HG02973 (cell line): ENCODE measurements around the gene LRRC4C.

Experiments
- ATAC-seq: cut with Tn5 transposase; IDR thresholded peaks from one replicate; pipeline ENCODE4 v1.9.1; 2021; ENCODE audit warnings: moderate library complexity; ENCODE audit not compliant: unreplicated experiment

LRRC4C gene

GRCh38 chr11:41333357-41333756, 126.1 kb downstream of the LRRC4C start:
- ATAC-seq: no peak

- ATAC-seq: no peak
These were observed 131.1 kb downstream of the LRRC4C start for GRCh38 chr11:41328324-41328723.

GRCh38 chr11:41323446-41323845, 136.0 kb downstream of the LRRC4C start:
- ATAC-seq: no peak

GRCh38 chr11:41320653-41321052, 138.8 kb downstream of the LRRC4C start:
- no peak for ATAC-seq

GRCh38 chr11:41320238-41320637, 139.2 kb downstream of the LRRC4C start:
- no peak for ATAC-seq

DNA sequence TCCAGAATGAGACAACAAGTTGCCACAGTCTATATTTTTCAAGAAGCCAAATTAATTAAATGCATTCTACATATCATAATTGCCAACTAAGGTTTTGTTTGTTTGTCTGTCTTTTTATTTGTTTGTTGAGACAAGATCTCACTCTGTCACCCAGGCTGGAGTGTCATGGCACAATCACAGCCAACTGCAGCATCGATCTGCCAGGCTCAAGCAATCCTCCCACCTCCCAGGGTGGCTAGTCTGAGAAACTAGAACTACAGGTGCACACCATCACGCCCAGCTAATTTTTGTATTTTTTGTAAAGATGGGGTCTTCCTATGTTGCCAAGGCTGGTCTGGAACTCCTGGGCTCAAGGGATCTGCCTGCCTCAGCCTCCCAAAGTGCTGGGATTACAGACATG, 140.0 kb downstream of the LRRC4C start:
- no peak for ATAC-seq

DNA sequence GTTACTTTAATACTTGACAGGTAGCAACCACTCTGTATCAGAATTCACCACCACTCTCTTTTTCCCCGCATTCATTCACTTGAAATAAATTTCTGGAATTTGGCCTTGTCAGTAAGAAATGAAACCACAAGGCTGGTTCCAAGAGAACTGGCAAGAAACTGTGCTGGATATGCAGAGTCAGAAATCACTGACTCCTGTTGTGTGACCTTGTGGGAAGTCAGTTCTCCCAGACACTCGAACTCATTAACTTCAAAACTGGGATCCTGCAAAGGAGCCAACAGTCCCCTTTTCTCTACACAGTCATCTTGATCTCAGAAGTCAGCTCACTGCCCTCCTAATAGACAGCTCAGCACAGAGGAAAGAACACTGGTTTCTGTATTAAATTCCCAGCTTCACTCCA, 142.7 kb downstream of the LRRC4C start:
- no peak for ATAC-seq

DNA sequence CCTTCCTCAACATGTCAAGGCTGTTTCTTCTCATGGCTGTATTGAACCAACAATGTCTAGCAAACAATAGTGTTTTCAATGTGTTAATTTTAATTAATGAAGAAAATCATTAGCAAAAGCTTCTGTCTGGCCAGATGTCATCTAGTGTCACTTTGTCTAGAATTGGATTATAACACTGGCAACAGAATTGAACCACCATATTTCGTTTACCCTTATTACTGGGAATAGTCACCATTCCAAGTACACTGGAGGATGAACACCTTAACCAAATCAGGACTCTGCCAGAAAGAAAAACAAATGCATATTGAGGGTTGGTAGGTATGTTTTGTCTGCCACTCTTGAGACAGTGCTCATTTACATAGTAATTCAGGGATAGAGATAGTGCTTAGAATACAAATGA, 146.2 kb downstream of the LRRC4C start:
- no peak for ATAC-seq

DNA sequence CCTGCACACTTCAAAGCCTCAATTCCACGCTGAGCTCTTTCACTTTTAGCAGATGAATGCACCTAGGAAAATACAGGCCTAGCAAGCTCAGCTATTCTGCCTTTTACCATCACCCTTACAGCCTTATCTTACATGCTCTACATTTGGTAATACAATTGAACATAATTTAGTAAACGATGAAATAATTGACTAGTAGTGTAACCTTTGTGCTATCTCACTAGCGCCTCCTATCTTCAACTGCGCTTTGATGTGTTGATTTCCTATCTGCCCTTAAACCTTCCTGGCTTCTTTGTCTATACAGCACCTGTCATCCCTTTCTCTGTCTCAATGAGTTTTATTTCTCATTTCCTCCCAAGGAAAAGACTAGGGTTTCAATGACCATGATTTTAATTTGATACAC, 149.7 kb downstream of the LRRC4C start:
- ATAC-seq: peak; percentile 18

GRCh38 chr11:41309111-41309522, 150.3 kb downstream of the LRRC4C start:
- ATAC-seq: peak; percentile 85

DNA sequence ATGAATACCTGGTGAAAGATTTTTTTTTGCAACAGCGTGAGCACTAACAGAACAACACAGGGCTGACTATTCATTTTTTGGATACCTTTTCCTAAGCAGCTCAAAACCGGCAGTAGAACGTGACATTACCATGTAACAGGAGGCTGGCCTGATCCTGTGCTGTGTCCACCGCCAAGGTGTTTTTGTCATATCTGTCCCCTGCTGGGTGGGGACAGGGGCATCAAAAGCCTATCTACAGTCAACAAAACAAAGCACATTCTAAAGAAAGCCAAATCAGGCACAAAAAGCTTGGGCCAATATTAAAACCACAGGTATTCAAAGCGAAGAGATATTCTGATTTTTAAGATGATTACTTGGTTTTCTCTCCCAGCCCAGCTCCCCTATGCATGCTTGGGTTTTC, 151.2 kb downstream of the LRRC4C start:
- ATAC-seq: no peak

DNA sequence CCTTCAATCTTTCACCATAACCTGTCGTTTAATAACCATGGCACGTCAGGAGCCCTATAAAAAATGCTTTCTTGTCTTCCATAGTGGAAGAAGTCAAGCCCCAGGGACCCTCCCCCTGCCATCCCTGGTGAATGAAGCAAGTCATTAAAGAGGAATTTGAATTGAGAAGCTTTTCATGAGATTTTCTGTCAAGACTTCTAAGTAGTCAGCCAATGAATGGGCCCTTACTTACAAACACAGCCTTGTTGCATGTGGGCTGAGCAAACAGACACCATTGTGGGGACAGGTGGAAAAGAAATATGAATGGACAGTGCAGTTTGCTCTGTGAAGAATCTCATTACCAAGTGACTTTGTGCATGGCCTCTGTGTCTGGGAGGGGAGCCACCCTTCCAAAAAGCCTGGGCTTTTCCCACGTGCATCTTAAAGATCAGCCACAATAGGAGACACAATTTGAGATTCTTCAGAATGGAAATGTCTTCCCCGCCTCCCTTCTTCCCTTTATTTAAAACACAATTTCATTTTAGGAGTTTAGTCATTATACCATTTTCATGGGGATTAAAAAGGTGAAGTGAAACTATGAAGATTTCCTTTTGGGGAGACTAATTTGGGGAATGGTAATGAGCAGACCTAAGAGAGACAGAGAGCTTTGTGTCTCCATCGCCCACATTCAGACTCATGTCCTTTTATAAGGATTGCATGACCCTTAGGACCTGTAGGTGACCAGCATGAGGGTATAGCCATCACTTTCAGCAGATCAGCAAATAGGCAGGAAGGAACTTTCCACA, 152.0 kb downstream of the LRRC4C start:
- ATAC-seq: no peak

- peak; percentile 32 for ATAC-seq
These were observed 153.0 kb downstream of the LRRC4C start for GRCh38 chr11:41306431-41306830.

DNA sequence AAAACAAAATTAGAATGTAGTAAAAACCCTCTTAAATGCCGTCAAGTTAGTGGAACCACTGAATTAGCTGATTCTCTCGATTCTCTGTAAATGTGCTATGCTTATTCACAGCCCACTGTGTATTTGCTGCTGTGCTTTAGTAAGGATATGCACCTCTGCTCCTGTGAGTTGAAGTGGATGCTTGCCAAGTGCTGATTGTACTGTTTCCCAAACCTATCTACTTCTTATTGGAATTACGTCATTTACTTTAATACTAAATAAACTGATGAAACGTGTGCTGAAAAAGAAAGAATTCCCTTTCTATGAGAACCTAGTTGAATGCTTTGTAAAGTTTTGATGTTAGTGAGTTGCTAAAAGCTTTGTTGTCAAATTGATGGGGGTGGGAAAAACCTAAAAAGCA, 158.4 kb downstream of the LRRC4C start:
- ATAC-seq: no peak

DNA sequence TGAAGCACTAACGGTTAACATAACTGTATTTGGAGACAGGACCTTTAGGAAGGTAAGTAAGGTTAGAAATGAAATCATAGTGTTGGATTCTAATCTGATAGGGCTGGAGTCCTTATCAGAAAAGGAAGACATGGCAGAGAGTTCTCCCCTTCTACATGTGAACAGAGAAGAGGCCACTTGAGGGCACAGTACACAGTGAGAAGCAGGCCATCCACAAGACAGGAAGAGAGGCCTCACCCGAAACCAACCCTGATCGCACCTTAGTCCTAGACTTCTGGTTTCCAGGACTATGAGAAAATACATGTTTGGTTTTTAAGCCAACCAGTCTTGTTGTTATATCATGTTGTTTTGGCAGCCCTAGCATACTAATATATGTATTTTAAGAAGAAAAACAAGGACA, 170.0 kb downstream of the LRRC4C start:
- peak; percentile 79 for ATAC-seq

GRCh38 chr11:41286751-41287150, 172.7 kb downstream of the LRRC4C start:
- ATAC-seq: no peak

DNA sequence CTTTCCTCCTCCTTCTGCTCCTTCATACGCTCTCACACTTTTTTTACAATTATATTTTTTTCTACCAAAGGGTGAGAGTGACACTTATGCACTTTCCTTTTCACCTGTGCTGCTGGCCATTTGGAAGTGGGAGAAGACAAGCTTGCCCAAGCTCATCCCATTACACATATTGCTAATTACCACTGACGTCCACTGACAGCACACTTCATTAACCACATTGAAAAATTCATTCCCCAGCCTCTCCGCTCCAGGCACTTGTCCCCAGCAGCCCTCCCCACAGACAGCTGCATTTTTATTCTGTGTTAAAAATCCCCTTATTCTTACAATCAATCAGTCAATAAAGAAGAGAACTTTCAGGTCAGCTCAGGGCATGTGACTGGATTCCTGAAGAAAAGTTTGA, 175.1 kb downstream of the LRRC4C start:
- ATAC-seq: no peak

DNA sequence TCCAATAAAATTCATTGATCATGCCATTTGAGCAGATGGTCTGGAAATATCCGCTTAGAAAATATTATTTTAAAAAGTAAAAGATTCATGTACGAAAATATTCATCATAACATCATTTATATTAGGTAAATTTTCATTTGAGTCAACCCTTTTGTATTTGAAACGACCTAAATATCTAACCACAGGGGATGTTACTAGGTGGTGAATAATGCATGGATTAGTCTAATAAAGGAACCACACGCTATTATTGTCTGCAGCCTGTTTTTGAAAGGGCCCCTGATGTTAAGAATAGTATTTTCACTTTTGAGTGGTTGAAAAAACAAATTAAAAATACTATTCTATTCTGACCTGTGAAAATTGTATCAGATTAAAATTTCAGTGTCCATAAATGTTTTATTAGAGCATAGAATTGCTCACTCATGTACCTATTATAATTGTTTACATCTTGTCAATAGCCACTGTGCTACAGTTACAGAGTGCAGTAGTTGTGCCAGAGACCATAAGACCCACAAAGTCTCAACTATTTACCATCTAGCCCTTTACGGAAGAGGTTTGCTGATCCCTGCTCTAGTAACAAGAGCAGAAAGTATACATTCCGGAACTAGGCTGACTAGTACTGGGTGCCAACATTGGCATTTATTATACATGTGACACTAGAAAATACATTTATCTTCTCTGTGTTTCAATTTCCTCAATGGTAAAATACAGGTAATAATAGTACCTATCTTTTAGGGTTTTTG, 176.1 kb downstream of the LRRC4C start:
- ATAC-seq: no peak

DNA sequence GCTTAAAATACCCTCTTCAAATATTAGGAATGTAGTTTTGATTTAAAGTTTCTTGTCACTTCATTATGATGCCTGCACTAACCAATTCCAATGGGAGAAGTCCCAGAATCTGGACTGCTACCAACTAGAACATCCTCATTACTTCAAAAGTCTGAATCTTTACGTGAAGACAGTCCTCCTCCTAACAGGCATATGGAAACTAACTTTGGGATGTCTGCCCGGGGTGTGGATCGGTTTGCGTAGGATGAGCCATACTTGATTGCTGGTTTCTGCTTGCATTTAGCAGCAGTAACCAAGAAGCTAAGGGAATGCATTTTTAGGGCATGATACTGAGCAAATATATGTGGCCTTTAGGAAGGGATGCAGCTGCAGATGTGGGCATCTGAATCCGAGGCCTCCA, 177.1 kb downstream of the LRRC4C start:
- ATAC-seq: no peak

DNA sequence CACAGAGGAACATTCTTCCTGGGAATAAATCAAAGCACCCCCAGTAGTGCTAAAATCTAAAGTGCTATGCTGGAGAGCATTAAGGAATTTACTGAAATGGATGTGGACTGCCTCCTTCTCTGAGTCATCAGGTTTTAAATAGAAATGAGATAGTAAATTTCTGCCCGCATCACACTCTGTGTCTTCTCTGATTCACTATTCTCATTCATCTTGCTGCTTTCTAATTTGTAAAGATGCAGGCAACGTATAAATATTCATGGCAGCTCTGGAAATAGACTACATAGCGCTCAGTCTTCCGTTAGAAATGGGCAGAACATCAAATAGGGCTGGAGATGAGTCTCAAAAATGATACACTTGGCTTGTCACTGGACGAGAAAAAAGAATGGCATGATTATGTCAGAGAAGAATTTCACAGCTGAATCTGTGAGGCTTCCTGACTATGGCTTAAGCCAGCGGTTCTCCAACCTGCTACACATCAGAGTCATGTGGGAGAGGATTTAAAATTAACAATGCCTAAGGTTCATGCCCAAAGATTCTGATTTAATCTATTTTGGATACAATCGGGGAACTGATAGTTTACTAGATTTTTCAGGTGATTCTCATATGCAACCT, 178.2 kb downstream of the LRRC4C start:
- no peak for ATAC-seq

DNA sequence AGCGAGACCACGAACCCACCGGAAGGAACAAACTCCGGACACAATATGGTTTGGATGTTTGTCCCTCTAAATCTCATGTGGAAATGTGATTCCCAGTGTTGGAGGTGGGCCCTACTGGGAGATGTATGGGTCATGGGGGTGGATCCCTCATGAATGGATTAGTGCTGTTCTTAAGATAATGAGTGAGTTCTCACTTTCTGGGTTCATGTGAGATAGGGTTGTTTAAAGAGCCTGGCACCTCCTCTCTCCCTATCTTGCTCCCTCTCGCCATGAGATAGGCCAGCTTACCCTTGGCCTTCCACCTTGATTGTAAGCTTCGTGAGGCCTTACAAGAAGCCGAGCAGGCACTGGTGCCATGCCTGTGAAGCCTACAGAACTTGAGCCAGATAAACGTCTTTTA, 184.6 kb downstream of the LRRC4C start:
- no peak for ATAC-seq

DNA sequence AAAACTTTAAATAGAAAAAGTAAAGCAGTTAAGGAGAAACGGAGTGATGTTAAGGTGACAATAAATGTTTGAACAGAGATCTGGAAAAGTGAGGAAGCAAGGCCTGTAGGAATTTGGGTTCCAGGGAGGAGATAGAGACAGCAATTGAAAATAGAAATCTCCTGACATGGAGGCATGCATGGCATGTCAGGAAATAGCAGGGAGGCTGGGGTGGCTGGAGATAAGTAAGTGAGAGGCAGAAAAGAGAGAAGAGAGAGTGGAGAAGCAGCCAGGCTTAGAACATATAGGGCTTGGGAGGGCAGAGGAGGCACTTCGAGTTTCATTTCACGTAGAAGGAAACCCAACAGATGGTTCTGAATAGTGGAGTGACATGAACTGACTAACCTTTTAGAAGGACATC, 185.5 kb downstream of the LRRC4C start:
- no peak for ATAC-seq
